ENCODE results near the gene IRX4. TPM values are rescaled to one million over a fixed set of nuclear protein-coding genes. Genes with fewer than 3 reads are reported as not detected.

The IRX4 gene
- total RNA-seq, 1 donor from 2014 or later, result not detected

GRCh38 chr5:1918488-1919208 is 35.9 kb upstream of the IRX4 start:
- no peaks in the 10 kb centered on the region for H3K4me1 Mint-ChIP-seq
- CTCF ChIA-PET, result no interaction called here
- POLR2A ChIA-PET, result no interaction called here
- peaks cover 2% of the 10 kb centered on the region for H3K9me3 Mint-ChIP-seq
- peaks cover 2% of the 10 kb centered on the region for H3K27me3 Mint-ChIP-seq
- H3K36me3 Mint-ChIP-seq (ENCODE audit: low read depth), result no peaks in the 10 kb centered on the region
- H3K4me3 Mint-ChIP-seq, result no peak overlapping the region
- DNase-seq (no peak), ATAC-seq (ENCODE audit: low read depth) (no peak)
- no peak for TF ChIP-seq CTCF (IDR thresholded peaks at IDR 0.05)
- intact Hi-C loops (cut with micrococcal nuclease), result no loop called here
- H3K27ac Mint-ChIP-seq, result no peak overlapping the region

GRCh38 chr5:1917830-1918487 is 35.2 kb upstream of the IRX4 start:
- no peak for TF ChIP-seq CTCF (IDR thresholded peaks at IDR 0.05)
- DNase-seq, result no peak
- Mint-ChIP-seq H3K4me3 (no peak overlapping the region), H3K27me3 (peaks cover 2% of the 10 kb centered on the region), H3K36me3 (ENCODE audit: low read depth) (no peaks in the 10 kb centered on the region), H3K27ac (no peak overlapping the region), H3K9me3 (peaks cover 2% of the 10 kb centered on the region), H3K4me1 (no peaks in the 10 kb centered on the region)
- ChIA-PET CTCF (no interaction called here), POLR2A (no interaction called here)
- intact Hi-C loops (cut with micrococcal nuclease), result no loop called here
- ATAC-seq (ENCODE audit: low read depth), result no peak

GRCh38 chr5:1916041-1917001 is 33.6 kb upstream of the IRX4 start:
- Mint-ChIP-seq H3K36me3 (ENCODE audit: low read depth) (no peaks in the 10 kb centered on the region), H3K9me3 (peaks cover 2% of the 10 kb centered on the region), H3K4me3 (no peak overlapping the region), H3K27ac (no peak overlapping the region), H3K4me1 (no peaks in the 10 kb centered on the region), H3K27me3 (peaks cover 2% of the 10 kb centered on the region)
- no peak for DNase-seq
- no peak for ATAC-seq (ENCODE audit: low read depth)
- CTCF ChIA-PET, result no interaction called here
- intact Hi-C loops (cut with micrococcal nuclease), result no loop called here
- POLR2A ChIA-PET, result no interaction called here
- no peak for TF ChIP-seq CTCF (IDR thresholded peaks at IDR 0.05)

- TF ChIP-seq CTCF (IDR thresholded peaks at IDR 0.05), result no peak
- intact Hi-C loops (cut with micrococcal nuclease), result no loop called here
- Mint-ChIP-seq H3K27me3 (peaks cover 2% of the 10 kb centered on the region), H3K4me3 (no peak overlapping the region), H3K4me1 (no peaks in the 10 kb centered on the region), H3K27ac (no peak overlapping the region), H3K36me3 (ENCODE audit: low read depth) (no peaks in the 10 kb centered on the region), H3K9me3 (peaks cover 2% of the 10 kb centered on the region)
- ChIA-PET POLR2A (no interaction called here), CTCF (no interaction called here)
- no peak for ATAC-seq (ENCODE audit: low read depth)
- no peak for DNase-seq
Observed at GRCh38 chr5:1915316-1915715, 32.6 kb upstream of the IRX4 start.

- intact Hi-C loops (cut with micrococcal nuclease), result no loop called here
- TF ChIP-seq CTCF (IDR thresholded peaks at IDR 0.05), result no peak
- DNase-seq, result no peak
- ChIA-PET CTCF (no interaction called here), POLR2A (no interaction called here)
- Mint-ChIP-seq H3K4me3 (no peak overlapping the region), H3K27ac (no peak overlapping the region), H3K36me3 (ENCODE audit: low read depth) (no peaks in the 10 kb centered on the region), H3K9me3 (peaks cover 2% of the 10 kb centered on the region), H3K4me1 (no peaks in the 10 kb centered on the region), H3K27me3 (peaks cover 2% of the 10 kb centered on the region)
- ATAC-seq (ENCODE audit: low read depth), result no peak
Observed at GRCh38 chr5:1914471-1914870, 31.7 kb upstream of the IRX4 start.
